Calu3 (cell line): ENCODE results near the gene ACAA1. TPM values are rescaled to one million over a fixed set of nuclear protein-coding genes. Genes with fewer than 3 reads are reported as not detected.

ENCODE experiments used
- BruUV-seq: library from RNA; stranded (reverse); fragments of 400-500 nt; replicated peaks from 2 replicates; lab custom pipeline; 2021; lab: Mats Ljungman, UMichigan
- CTCF ChIA-PET: fragments of 300-600 bp; sonication (Branson Sonifier 250); formaldehyde crosslinking; loops from one replicate; lab custom pipeline; 2022; ENCODE audit warnings: antibody characterized with exemption; lab: Charles Lee
- DNase-seq: peaks from one replicate; pipeline ENCODE4 v3.0.0; 2022
- H3K27ac Mint-ChIP-seq: one replicate; pipeline ENCODE4 v1.8.0; 2022; ENCODE audit warnings: mixed read lengths; ENCODE audit not compliant: unreplicated experiment
- H3K27me3 Mint-ChIP-seq: one replicate; pipeline ENCODE4 v1.8.0; 2022; ENCODE audit warnings: mixed read lengths; ENCODE audit not compliant: unreplicated experiment
- H3K36me3 Mint-ChIP-seq: one replicate; pipeline ENCODE4 v1.8.0; 2022; ENCODE audit warnings: mild to moderate bottlenecking, moderate library complexity, mixed read lengths; ENCODE audit not compliant: insufficient read depth, unreplicated experiment
- H3K4me1 Mint-ChIP-seq: one replicate; pipeline ENCODE4 v1.8.0; 2022; ENCODE audit warnings: mild to moderate bottlenecking, low read depth, mixed read lengths; ENCODE audit not compliant: unreplicated experiment
- H3K4me3 Mint-ChIP-seq: one replicate; pipeline ENCODE4 v1.8.0; 2022; ENCODE audit warnings: mild to moderate bottlenecking, low read depth, moderate library complexity, mixed read lengths; ENCODE audit not compliant: unreplicated experiment
- H3K9me3 Mint-ChIP-seq: one replicate; pipeline ENCODE4 v1.8.0; 2022; ENCODE audit warnings: low read depth, mixed read lengths; ENCODE audit not compliant: unreplicated experiment
- CTCF ChIP-seq: fragments of 200-600 bp; IDR thresholded peaks from one replicate; pipeline ENCODE4 v1.8.0; 2022; ENCODE audit warnings: antibody characterized with exemption; ENCODE audit not compliant: unreplicated experiment
- intact Hi-C: fragments of 100-400 bp; cut with micrococcal nuclease; formaldehyde crosslinking; loops from one replicate; pipeline ENCODE4 v1.10.0; 2022; ENCODE audit not compliant: unreplicated experiment
- total RNA-seq: library from RNA; stranded (reverse); gene quantifications from 2 replicates; pipeline ENCODE4 v1.2.3, GENCODE V29; 2022

ACAA1 gene
- total RNA-seq, 1 experiment from 2014 or later: 64.5 TPM

GRCh38 chr3:38165722-38166387 lies 28.9 kb upstream of the ACAA1 start:
- no peak for TF ChIP-seq CTCF
- intact Hi-C loops: loop anchor here (1.0 to 5.0 kb wide), 3 partner anchors 29 to 81 kb away; partner anchors contain the start of gene ACAA1
- Mint-ChIP-seq H3K36me3 (peaks cover 42% of the 10 kb centered on the region), H3K27ac (peak overlapping the region; percentile 95), H3K9me3 (no peaks in the 10 kb centered on the region), H3K4me3 (peak overlapping the region; percentile 97), H3K4me1 (peaks cover 49% of the 10 kb centered on the region), H3K27me3 (no peaks in the 10 kb centered on the region)
- BruUV-seq: no TSS peak
- CTCF ChIA-PET: interaction anchor here (1.7 to 3.2 kb wide), 4 partner anchors 11 to 29 kb away, joined by 3 to 24 read pairs (median 14); partner anchors contain the start of genes ACAA1 and MYD88
- DNase-seq: no peak

- no TSS peak for BruUV-seq
- H3K9me3 Mint-ChIP-seq: no peaks in the 10 kb centered on the region
- peak within 1 kb of the TSS; percentile 95 for H3K27ac Mint-ChIP-seq
- H3K36me3 Mint-ChIP-seq: peaks cover 42% of the 10 kb centered on the region
- H3K4me3 Mint-ChIP-seq: peak within 1 kb of the TSS; percentile 97
- no peaks in the 10 kb centered on the region for H3K27me3 Mint-ChIP-seq
- H3K4me1 Mint-ChIP-seq: peaks cover 43% of the 10 kb centered on the region
- TF ChIP-seq CTCF: no peak
- DNase-seq: peak; percentile 98
- intact Hi-C loops: loop anchor here (1.0 to 5.0 kb wide), 3 partner anchors 28 to 82 kb away; partner anchors contain the start of gene ACAA1
- CTCF ChIA-PET: interaction anchor here (0.8 to 3.2 kb wide), 9 partner anchors 11 to 182 kb away, joined by 3 to 24 read pairs (median 5); partner anchors contain the start of genes ACAA1, MYD88 and XYLB
These were observed 28.2 kb upstream of the ACAA1 start, which contains the start of gene OXSR1 for GRCh38 chr3:38164952-38165721. Gene OXSR1, plus strand, starts transcription at chr3:38165537. Its CDS starts 340 bp downstream, at chr3:38165877.

DNA sequence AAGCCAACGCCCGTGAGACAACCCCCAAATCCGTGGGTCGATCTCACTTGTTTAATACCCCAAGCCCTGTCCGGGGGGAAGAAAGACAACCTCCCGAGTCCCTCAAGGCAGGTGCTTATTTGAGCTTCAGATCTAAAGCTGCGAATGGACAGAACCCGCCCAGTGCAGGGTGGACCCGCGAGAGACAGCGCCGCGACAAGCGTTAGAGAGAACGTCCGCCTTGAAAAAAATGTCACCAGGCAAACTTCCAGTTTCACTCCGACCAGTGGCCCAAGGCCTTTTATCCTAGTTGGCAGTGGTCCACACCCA lies 27.7 kb upstream of the ACAA1 start:
- no peaks in the 10 kb centered on the region for H3K27me3 Mint-ChIP-seq
- H3K4me3 Mint-ChIP-seq: peak overlapping the region; percentile 97
- TF ChIP-seq CTCF: no peak
- peaks cover 43% of the 10 kb centered on the region for H3K4me1 Mint-ChIP-seq
- H3K9me3 Mint-ChIP-seq: no peaks in the 10 kb centered on the region
- intact Hi-C loops: no loop called here
- H3K36me3 Mint-ChIP-seq: peaks cover 39% of the 10 kb centered on the region
- DNase-seq: no peak
- CTCF ChIA-PET: interaction anchor here (0.8 to 3.2 kb wide), 8 partner anchors 10 to 182 kb away, joined by 3 to 24 read pairs (median 6); partner anchors contain the start of genes ACAA1, MYD88 and XYLB
- BruUV-seq: no TSS peak
- H3K27ac Mint-ChIP-seq: peak overlapping the region; percentile 95

- H3K4me3 Mint-ChIP-seq: peak overlapping the region; percentile 97
- H3K27me3 Mint-ChIP-seq: no peaks in the 10 kb centered on the region
- DNase-seq: peak; percentile 32
- H3K4me1 Mint-ChIP-seq: peaks cover 37% of the 10 kb centered on the region
- TF ChIP-seq CTCF: no peak
- BruUV-seq: TSS peak; percentile 96
- CTCF ChIA-PET: interaction anchor here (0.7 to 3.2 kb wide), 10 partner anchors 10 to 285 kb away, joined by 3 to 24 read pairs (median 4); partner anchors contain the start of genes ACAA1, MYD88 and XYLB
- H3K36me3 Mint-ChIP-seq: peaks cover 39% of the 10 kb centered on the region
- intact Hi-C loops: no loop called here
- peak overlapping the region; percentile 95 for H3K27ac Mint-ChIP-seq
- H3K9me3 Mint-ChIP-seq: no peaks in the 10 kb centered on the region
These were observed 27.1 kb upstream of the ACAA1 start for GRCh38 chr3:38163841-38164642.
